H1 (cell line): ENCODE data around the gene YAP1. TPM values are rescaled to one million over a fixed set of nuclear protein-coding genes. Genes with fewer than 3 reads are reported as not detected.

ENCODE experiments used
- CTCF ChIA-PET: fragments of 300-600 bp; sonication (Branson Sonifier 250); formaldehyde crosslinking; loops from one replicate; lab custom pipeline; 2021; ENCODE audit not compliant: partially characterized antibody; lab: Charles Lee
- POLR2A ChIA-PET: fragments of 300-600 bp; sonication (Branson Sonifier 250); formaldehyde crosslinking; loops from one replicate; lab custom pipeline; 2021; ENCODE audit warnings: inconsistent platforms; ENCODE audit not compliant: partially characterized antibody; lab: Charles Lee
- DNase-seq, 2 experiments: peaks; one replicate each; pipeline versions ENCODE4 v3.0.0 to v3.0.0-alpha.2; 2010 to 2022; ENCODE audit warnings: low spot score in 2 of 2, low read depth in 1 of 2, mixed read lengths in 1 of 2
- FAIRE-seq: peaks from 2 replicates; lab custom pipeline; 2011; peaks lifted over from hg19 to GRCh38; lab: Jason Lieb, UNC
- H2AFZ ChIP-seq: 2 replicates; pipeline ENCODE4 v1.8.1; 2012; ENCODE audit warnings: low read length, inconsistent platforms
- H2AK5ac ChIP-seq: 2 replicates; pipeline ENCODE4 v1.6.1; 2013; ENCODE audit warnings: low read depth, low read length
- H2BK120ac ChIP-seq: replicated peaks from 2 replicates; pipeline ENCODE3; 2013; ENCODE audit warnings: low read depth, low read length, inconsistent platforms
- H2BK12ac ChIP-seq: 2 replicates; pipeline ENCODE4 v1.6.1; 2013; ENCODE audit warnings: low read depth, low read length
- H2BK15ac ChIP-seq: 2 replicates; pipeline ENCODE4 v1.6.1; 2013; ENCODE audit warnings: low read length
- H2BK20ac ChIP-seq: 2 replicates; pipeline ENCODE4 v1.6.1; 2013; ENCODE audit warnings: low read length
- H2BK5ac ChIP-seq: 2 replicates; pipeline ENCODE4 v1.6.1; 2013; ENCODE audit warnings: low read depth, low read length
- H3K14ac ChIP-seq: 2 replicates; pipeline ENCODE4 v1.6.1; 2013; ENCODE audit warnings: inconsistent platforms; ENCODE audit not compliant: insufficient read length
- H3K18ac ChIP-seq: 2 replicates; pipeline ENCODE4 v1.6.1; 2013; ENCODE audit warnings: low read length; ENCODE audit errors: extremely low read depth
- H3K23ac ChIP-seq: 2 replicates; pipeline ENCODE4 v1.6.1; 2013; ENCODE audit warnings: inconsistent platforms; ENCODE audit not compliant: insufficient read length
- H3K23me2 ChIP-seq: 2 replicates; pipeline ENCODE4 v1.6.1; 2013; ENCODE audit warnings: low read depth, low read length
- H3K27ac ChIP-seq: 2 replicates; pipeline ENCODE4 v1.6.1; 2011; ENCODE audit warnings: low read depth, low read length, inconsistent platforms
- H3K27me3 ChIP-seq, 4 experiments: replicated peaks in 1 of 4; 1 replicate in 1 of 4; 2 replicates in 3 of 4; pipeline versions ENCODE4 v1.6.1 to v1.8.1; 2011 to 2013; ENCODE audit warnings: low read length in 3 of 4, mild to moderate bottlenecking in 3 of 4, inconsistent platforms in 2 of 4, mixed read lengths in 2 of 4, moderate library complexity in 1 of 4; ENCODE audit not compliant: control insufficient read depth in 3 of 4, insufficient read depth in 3 of 4; ENCODE audit errors: extremely low read depth in 1 of 4
- H3K36me3 ChIP-seq, 4 experiments: 2 replicates each; pipeline versions ENCODE4 v1.6.1 to v1.8.1; 2011 to 2013; ENCODE audit warnings: mild to moderate bottlenecking in 4 of 4, low read length in 3 of 4, moderate library complexity in 2 of 4, control low read depth in 1 of 4, inconsistent platforms in 1 of 4; ENCODE audit not compliant: insufficient read depth in 4 of 4, control insufficient read depth in 2 of 4
- H3K4ac ChIP-seq: replicated peaks from 2 replicates; pipeline ENCODE3; 2013; ENCODE audit warnings: low read length, low read depth, mixed read lengths, inconsistent platforms; ENCODE audit not compliant: insufficient read length
- H3K4me1 ChIP-seq, 4 experiments: replicated peaks in 1 of 4; 1 replicate in 1 of 4; 2 replicates in 3 of 4; pipeline versions ENCODE4 v1.6.1 to v1.8.1; 2011 to 2013; ENCODE audit warnings: low read length in 3 of 4, inconsistent platforms in 2 of 4, mixed read lengths in 1 of 4; ENCODE audit not compliant: insufficient read depth in 4 of 4, control insufficient read depth in 3 of 4
- H3K4me2 ChIP-seq, 2 experiments: 2 replicates each; pipeline versions ENCODE4 v1.6.1 to v1.8.1; 2011 to 2013; ENCODE audit warnings: low read depth in 2 of 2, low read length in 2 of 2, control low read depth in 1 of 2, inconsistent platforms in 1 of 2, mild to moderate bottlenecking in 1 of 2; ENCODE audit not compliant: insufficient read depth in 1 of 2
- H3K4me3 ChIP-seq, 4 experiments: fragments of 200-600, 300-600 bp in 1 of 4; sonication (generic), shearing (Covaris generic), sonication (Bioruptor Twin) in 1 of 4; 2 replicates each; pipeline versions ENCODE4 v1.5.1 to v1.8.1; 2011 to 2016; ENCODE audit warnings: low read length in 4 of 4, low read depth in 3 of 4, control low read depth in 2 of 4, inconsistent platforms in 2 of 4, mild to moderate bottlenecking in 2 of 4, mixed read lengths in 1 of 4, moderate library complexity in 1 of 4; ENCODE audit not compliant: insufficient read depth in 2 of 4; ENCODE audit errors: extremely low read depth in 1 of 4
- H3K56ac ChIP-seq: replicated peaks from 2 replicates; pipeline ENCODE3; 2013; ENCODE audit warnings: low read depth, mild to moderate bottlenecking, mixed read lengths, low read length, inconsistent platforms; ENCODE audit not compliant: insufficient read length
- H3K79me1 ChIP-seq: 2 replicates; pipeline ENCODE4 v1.6.1; 2013; ENCODE audit warnings: low read depth, low read length, control low read depth
- H3K79me2 ChIP-seq, 2 experiments: 2 replicates each; pipeline versions ENCODE4 v1.6.1 to v1.8.1; 2012 to 2013; ENCODE audit warnings: low read length in 2 of 2, mild to moderate bottlenecking in 2 of 2, inconsistent platforms in 1 of 2; ENCODE audit not compliant: insufficient read depth in 2 of 2, control insufficient read depth in 1 of 2
- H3K9ac ChIP-seq, 4 experiments: replicated peaks in 1 of 4; 1 replicate in 1 of 4; 2 replicates in 3 of 4; pipeline versions ENCODE4 v1.6.1 to v1.8.1; 2011 to 2013; ENCODE audit warnings: low read depth in 3 of 4, low read length in 3 of 4, control low read depth in 2 of 4, mild to moderate bottlenecking in 2 of 4, moderate library complexity in 2 of 4, inconsistent platforms in 1 of 4; ENCODE audit errors: extremely low read depth in 1 of 4
- H3K9me3 ChIP-seq, 2 experiments: 2 replicates each; pipeline versions ENCODE4 v1.6.1 to v1.8.1; 2012 to 2013; ENCODE audit warnings: mild to moderate bottlenecking in 2 of 2, moderate library complexity in 2 of 2, control low read depth in 1 of 2, inconsistent platforms in 1 of 2, low read depth in 1 of 2, low read length in 1 of 2, mixed read lengths in 1 of 2; ENCODE audit not compliant: insufficient read depth in 2 of 2
- H4K20me1 ChIP-seq, 2 experiments: replicated peaks in 1 of 2; 2 replicates each; pipeline versions ENCODE3 to v1.8.1; 2011 to 2013; ENCODE audit warnings: inconsistent platforms in 2 of 2, low read length in 2 of 2, mild to moderate bottlenecking in 1 of 2; ENCODE audit not compliant: insufficient read depth in 2 of 2, control insufficient read depth in 1 of 2
- H4K5ac ChIP-seq: 2 replicates; pipeline ENCODE4 v1.6.1; 2013; ENCODE audit warnings: low read length, low read depth, mixed read lengths, inconsistent platforms; ENCODE audit not compliant: insufficient read length
- H4K8ac ChIP-seq: 2 replicates; pipeline ENCODE4 v1.8.0; 2013; ENCODE audit warnings: mild to moderate bottlenecking, moderate library complexity, low read length, inconsistent platforms; ENCODE audit not compliant: insufficient read depth; ENCODE audit errors: extremely low read depth
- H4K91ac ChIP-seq: replicated peaks from 2 replicates; pipeline ENCODE3; 2013; ENCODE audit warnings: low read length, mixed read lengths, inconsistent platforms; ENCODE audit not compliant: insufficient read length
- BCL11A ChIP-seq, 2 experiments: IDR thresholded peaks; one replicate each; pipeline ENCODE4 v1.6.1; 2011; ENCODE audit warnings: low read depth in 2 of 2, low read length in 2 of 2, mild to moderate bottlenecking in 2 of 2
- CREB1 ChIP-seq: IDR thresholded peaks from 2 replicates; pipeline ENCODE4 v1.6.1; 2012; ENCODE audit warnings: inconsistent platforms
- GTF2F1 ChIP-seq: IDR thresholded peaks from 2 replicates; pipeline ENCODE4 v1.6.1; 2012; ENCODE audit warnings: low read depth, low read length, improper control_type of control experiment, borderline replicate concordance
- JUND ChIP-seq: IDR thresholded peaks from 2 replicates; pipeline ENCODE4 v1.6.1; 2011; ENCODE audit warnings: mild to moderate bottlenecking, improper control_type of control experiment, low read length
- KDM5A ChIP-seq: fragments of 200-600 bp; IDR thresholded peaks from 2 replicates; pipeline ENCODE4 v1.7.1; 2012; ENCODE audit warnings: mild to moderate bottlenecking, low read length, inconsistent platforms, mixed read lengths
- RBBP5 ChIP-seq: IDR thresholded peaks from 2 replicates; pipeline ENCODE4 v1.7.1; 2012; ENCODE audit warnings: low read depth, mild to moderate bottlenecking, inconsistent platforms, low read length, moderate library complexity, borderline replicate concordance
- WGBS, 2 experiments: shearing (Covaris generic) in 1 of 2; methylation state at CpG; one replicate each; pipeline versions ENCODE4 v1.1.6 to v1.1.7; 2013 to 2015; ENCODE audit warnings: low lambda C conversion rate in 2 of 2, mixed read lengths in 2 of 2, inconsistent platforms in 1 of 2, low coverage in 1 of 2, missing lambda C conversion rate in 1 of 2; ENCODE audit not compliant: insufficient replicate concordance in 2 of 2, insufficient coverage in 1 of 2, insufficient read length in 1 of 2; ENCODE audit errors: extremely low coverage in 1 of 2, missing lambda C conversion rate in 1 of 2; 5-methylcytosine and 5-hydroxymethylcytosine counted together
- polyA plus RNA-seq, 7 experiments: library from polyadenylated mRNA; depleted of rRNA in 3 of 7; stranded (reverse) in 5 of 7; unstranded in 2 of 7; fragments of >200 nt in 5 of 7; fragments of 200-250 nt in 2 of 7; gene quantifications; 1 replicate in 5 of 7; 2 replicates in 1 of 7; 4 replicates in 1 of 7; pipeline versions ENCODE4 v1.2.1 to v1.2.3, GENCODE V29; 2011 to 2013; ENCODE audit warnings: missing spikeins in 2 of 7, mixed read lengths in 2 of 7
- total RNA-seq: library from RNA; stranded (reverse); fragmentation: NEBNext Ultra II Directional; extraction: Animal tissue kit (Norgen Biotek cat#: 25700); gene quantifications from 2 replicates; pipeline ENCODE4 v1.2.1, GENCODE V29; 2021

Gene YAP1
- total and polyA plus RNA-seq, 2 of the 8 experiments (the other 6 are each of a cell fraction or from before 2014, with no cell fraction given) = 62.0 to 108 TPM

GRCh38 chr11:102142333-102142732 lies 32.1 kb downstream of the YAP1 start:
- Histone ChIP-seq H3K9ac (no peak overlapping the region), H4K20me1 (no peaks in the 10 kb centered on the region), H3K27me3 (no peaks in the 10 kb centered on the region), H3K4me1 (peaks cover 0 to 2% (median 2%) of the 10 kb centered on the region in 4 experiments; a peak in 3 of 7 replicates), H4K91ac (no peak overlapping the region), H4K5ac (no peak overlapping the region), H2AK5ac (no peak overlapping the region), H3K56ac (no peak overlapping the region), H3K23ac (no peak overlapping the region), H3K4me2 (no peak overlapping the region), H3K9me3 (no peaks in the 10 kb centered on the region), H4K8ac (no peak overlapping the region), H3K23me2 (no peaks in the 10 kb centered on the region), H2BK15ac (no peak overlapping the region), H3K4me3 (no peak overlapping the region), H3K14ac (no peak overlapping the region), H2BK20ac (no peak overlapping the region), H3K18ac (no peak overlapping the region), H3K79me1 (peaks cover 6% of the 10 kb centered on the region), H3K27ac (no peak overlapping the region), H2BK5ac (no peak overlapping the region), H2AFZ (no peak overlapping the region), H2BK120ac (no peak overlapping the region), H3K79me2 (peaks cover 0 to 96% of the 10 kb centered on the region in 2 experiments), H3K4ac (no peak overlapping the region), H2BK12ac (no peak overlapping the region)
- CTCF ChIA-PET = no interaction called here
- 88% methylated on average over 1 of the region's 1 CpG; no CpG with 5 or more reads in 1 of the 2 experiments for WGBS, 2 experiments
- FAIRE-seq = no peak
- DNase-seq = no peak
- POLR2A ChIA-PET = interaction anchor here (1.1 to 1.4 kb wide), 4 partner anchors 9 to 27 kb away, joined by 3 to 5 read pairs (median 4); no protein-coding TSS in a partner anchor
- no peak for TF ChIP-seq JUND
- no peak for TF ChIP-seq RBBP5
- TF ChIP-seq GTF2F1 = no peak
- no peak for TF ChIP-seq KDM5A
- no peak for TF ChIP-seq CREB1
- no peak for TF ChIP-seq BCL11A (IDR thresholded peaks at IDR 0.05; ENCODE audit: low read depth in 2 of 2, low read length in 2 of 2)
- TF ChIP-seq, all 59 proteins: peak for 0
- H3K36me3 ChIP-seq = no peaks in the 10 kb centered on the region
